GM12891 (cell line): Measurements from ENCODE around the gene NLRP6.

ENCODE experiments used
- POLR2A ChIP-seq: IDR thresholded peaks from 2 replicates; pipeline ENCODE4 v1.6.1; 2011; ENCODE audit warnings: low read depth, low read length, control low read depth
- POLR2AphosphoS5 ChIP-seq: IDR thresholded peaks from 2 replicates; pipeline ENCODE4 v1.6.1; 2011; ENCODE audit warnings: low read depth, low read length, control low read depth
- POU2F2 ChIP-seq: IDR thresholded peaks from 2 replicates; pipeline ENCODE4 v1.6.1; 2011; ENCODE audit warnings: low read depth, mild to moderate bottlenecking, control low read depth, low read length, moderate library complexity
- SPI1 ChIP-seq: IDR thresholded peaks from 2 replicates; pipeline ENCODE4 v1.6.1; 2011; ENCODE audit warnings: low read depth, low read length, control low read depth
- TAF1 ChIP-seq: IDR thresholded peaks from 2 replicates; pipeline ENCODE4 v1.6.1; 2011; ENCODE audit warnings: low read depth, low read length, control low read depth

DNA sequence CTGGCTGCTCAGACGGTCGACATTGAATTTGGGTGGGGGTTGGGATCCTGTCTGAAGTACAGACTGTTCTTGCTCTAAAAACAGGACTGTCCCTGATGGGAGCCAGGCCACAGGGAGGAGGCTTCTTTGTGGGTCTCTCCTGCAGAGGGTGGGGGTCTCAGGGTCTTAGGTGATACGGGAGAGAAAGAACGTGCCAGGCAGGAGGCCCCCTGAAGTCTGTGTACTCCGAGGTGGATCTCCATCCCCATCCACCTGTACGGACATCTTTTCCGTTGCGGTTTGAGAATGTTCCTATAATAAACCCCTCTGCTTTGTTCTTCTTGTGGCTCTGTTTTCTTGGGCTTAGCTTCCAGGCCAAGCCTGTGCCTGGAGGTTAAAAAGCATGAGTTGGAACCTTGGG, 25.5 kb upstream of the NLRP6 start:
- no peak for TF ChIP-seq POLR2A
- TF ChIP-seq POLR2AphosphoS5: no peak
- no peak for TF ChIP-seq POU2F2
- TF ChIP-seq TAF1: no peak
- no peak for TF ChIP-seq SPI1
